H9 (cell line): ENCODE results near the gene TTC28. TPM values are rescaled to one million over a fixed set of nuclear protein-coding genes. Genes with fewer than 3 reads are reported as not detected.

Source experiments
- DNase-seq: peaks from one replicate; pipeline ENCODE4 v3.0.0-alpha.2; 2017
- H2AFZ ChIP-seq: one replicate; pipeline ENCODE4 v1.6.1; 2013; ENCODE audit warnings: mild to moderate bottlenecking, low read length, control low read depth, moderate library complexity
- H2AK5ac ChIP-seq: 2 replicates; pipeline ENCODE4 v1.6.1; 2013; ENCODE audit warnings: low read length, control low read depth, mixed read lengths; ENCODE audit not compliant: insufficient read length
- H2BK120ac ChIP-seq: one replicate; pipeline ENCODE4 v1.6.1; 2013; ENCODE audit warnings: low read depth, mild to moderate bottlenecking, low read length, control low read depth, inconsistent platforms; ENCODE audit not compliant: poor library complexity, severe bottlenecking
- H2BK12ac ChIP-seq: 2 replicates; pipeline ENCODE4 v1.6.1; 2013; ENCODE audit warnings: low read length, control low read depth, mixed read lengths, low read depth; ENCODE audit not compliant: insufficient read length
- H2BK15ac ChIP-seq: 2 replicates; pipeline ENCODE4 v1.6.1; 2013; ENCODE audit warnings: low read depth, low read length, control low read depth
- H2BK20ac ChIP-seq: one replicate; pipeline ENCODE4 v1.6.1; 2013; ENCODE audit warnings: low read depth, mild to moderate bottlenecking, low read length, control low read depth, inconsistent platforms; ENCODE audit not compliant: poor library complexity, severe bottlenecking
- H2BK5ac ChIP-seq: 2 replicates; pipeline ENCODE4 v1.6.1; 2013; ENCODE audit warnings: low read length, control low read depth, mixed read lengths; ENCODE audit not compliant: insufficient read length
- H3K14ac ChIP-seq: 2 replicates; pipeline ENCODE4 v1.6.1; 2013; ENCODE audit warnings: low read length, control low read depth; ENCODE audit not compliant: insufficient read depth
- H3K18ac ChIP-seq: 2 replicates; pipeline ENCODE4 v1.6.1; 2013; ENCODE audit warnings: low read depth, mild to moderate bottlenecking, mixed read lengths, low read length, control low read depth; ENCODE audit not compliant: insufficient read length
- H3K23ac ChIP-seq: 2 replicates; pipeline ENCODE4 v1.6.1; 2013; ENCODE audit warnings: low read length, control low read depth, mixed read lengths, low read depth; ENCODE audit not compliant: insufficient read length
- H3K23me2 ChIP-seq: 2 replicates; pipeline ENCODE4 v1.6.1; 2013; ENCODE audit warnings: low read depth, mild to moderate bottlenecking, mixed read lengths, low read length, control low read depth; ENCODE audit not compliant: insufficient read length, poor library complexity, severe bottlenecking
- H3K27ac ChIP-seq: 2 replicates; pipeline ENCODE4 v1.5.1; 2013; ENCODE audit warnings: low read length, control low read depth, mixed read lengths, low read depth; ENCODE audit not compliant: insufficient read length
- H3K27me3 ChIP-seq: 2 replicates; pipeline ENCODE4 v1.6.1; 2013; ENCODE audit warnings: low read length, control low read depth, inconsistent platforms; ENCODE audit not compliant: insufficient read depth
- H3K4ac ChIP-seq: 2 replicates; pipeline ENCODE4 v1.6.1; 2013; ENCODE audit warnings: low read depth, mild to moderate bottlenecking, control low read depth, inconsistent platforms, low read length, moderate library complexity
- H3K4me1 ChIP-seq: 2 replicates; pipeline ENCODE4 v1.6.1; 2013; ENCODE audit warnings: low read length, control low read depth, inconsistent platforms; ENCODE audit not compliant: insufficient read depth
- H3K4me2 ChIP-seq: 2 replicates; pipeline ENCODE4 v1.6.1; 2013; ENCODE audit warnings: low read length, control low read depth, mixed read lengths; ENCODE audit not compliant: insufficient read length, insufficient read depth
- H3K56ac ChIP-seq: 2 replicates; pipeline ENCODE4 v1.6.1; 2013; ENCODE audit warnings: low read depth, mild to moderate bottlenecking, mixed read lengths, low read length, control low read depth; ENCODE audit not compliant: insufficient read length
- H3K79me1 ChIP-seq: 2 replicates; pipeline ENCODE4 v1.6.1; 2013; ENCODE audit warnings: low read depth, mild to moderate bottlenecking, moderate library complexity, low read length, control low read depth, inconsistent platforms; ENCODE audit not compliant: insufficient read depth, poor library complexity, severe bottlenecking
- H3K79me2 ChIP-seq: 2 replicates; pipeline ENCODE4 v1.6.1; 2013; ENCODE audit warnings: low read length, control low read depth, inconsistent platforms; ENCODE audit not compliant: insufficient read depth
- H3K9ac ChIP-seq: 2 replicates; pipeline ENCODE4 v1.6.1; 2013; ENCODE audit warnings: low read length, control low read depth, mixed read lengths; ENCODE audit not compliant: insufficient read length; ENCODE audit errors: extremely low read depth
- H3K9me3 ChIP-seq: one replicate; pipeline ENCODE4 v1.6.1; 2013; ENCODE audit warnings: low read depth, low read length, inconsistent platforms; ENCODE audit not compliant: control insufficient read depth
- H3T11ph ChIP-seq: one replicate; pipeline ENCODE4 v1.6.1; 2013; ENCODE audit warnings: mild to moderate bottlenecking, low read length, control low read depth, inconsistent platforms
- H4K20me1 ChIP-seq: one replicate; pipeline ENCODE4 v1.6.1; 2013; ENCODE audit not compliant: control insufficient read depth, insufficient read length, insufficient read depth
- H4K5ac ChIP-seq: 2 replicates; pipeline ENCODE4 v1.6.1; 2013; ENCODE audit warnings: low read depth, mild to moderate bottlenecking, mixed read lengths, low read length, control low read depth; ENCODE audit not compliant: insufficient read length
- H4K8ac ChIP-seq: replicated peaks from 2 replicates; pipeline ENCODE4 v1.6.1; 2013; ENCODE audit warnings: low read length, control low read depth, mixed read lengths, low read depth; ENCODE audit not compliant: insufficient read length
- H4K91ac ChIP-seq: 2 replicates; pipeline ENCODE4 v1.6.1; 2013; ENCODE audit warnings: low read depth, mild to moderate bottlenecking, moderate library complexity, mixed read lengths, low read length, control low read depth; ENCODE audit not compliant: insufficient read length
- H3K27ac Mint-ChIP-seq, 3 experiments: 2 replicates in 2 of 3; 3 replicates in 1 of 3; pipeline ENCODE4 v1.8.0; 2020 to 2021; ENCODE audit warnings: mixed read lengths in 3 of 3, mild to moderate bottlenecking in 1 of 3, moderate library complexity in 1 of 3
- H3K27me3 Mint-ChIP-seq: 2 replicates; pipeline ENCODE4 v1.8.0; 2021; ENCODE audit warnings: low read depth, mild to moderate bottlenecking, moderate library complexity, mixed read lengths
- H3K36me3 Mint-ChIP-seq, 3 experiments: 2 replicates in 2 of 3; 3 replicates in 1 of 3; pipeline ENCODE4 v1.8.0; 2020 to 2021; ENCODE audit warnings: low read depth in 3 of 3, mixed read lengths in 3 of 3; ENCODE audit not compliant: insufficient read depth in 1 of 3
- H3K4me1 Mint-ChIP-seq, 2 experiments: 2 replicates each; pipeline ENCODE4 v1.8.0; 2020; ENCODE audit warnings: mixed read lengths in 2 of 2
- H3K4me3 Mint-ChIP-seq, 2 experiments: 2 replicates in 1 of 2; 3 replicates in 1 of 2; pipeline ENCODE4 v1.8.0; 2020 to 2021; ENCODE audit warnings: mild to moderate bottlenecking in 2 of 2, mixed read lengths in 2 of 2, moderate library complexity in 1 of 2
- H3K9me3 Mint-ChIP-seq, 2 experiments: 2 replicates in 1 of 2; 3 replicates in 1 of 2; pipeline ENCODE4 v1.8.0; 2020; ENCODE audit warnings: mild to moderate bottlenecking in 2 of 2, mixed read lengths in 2 of 2, moderate library complexity in 1 of 2
- CTCF ChIP-seq: fragments of 200-600 bp; sonication (generic); conservative IDR thresholded peaks from 3 replicates; pipeline ENCODE4 v1.8.0; 2021; ENCODE audit warnings: antibody characterized with exemption, mild to moderate bottlenecking
- WGBS: extraction: QIAGEN DNeasy Blood & Tissue Kit; methylation state at CpG from one replicate; pipeline ENCODE4 v1.1.7; 2013; ENCODE audit warnings: missing lambda C conversion rate, low lambda C conversion rate, mixed read lengths; ENCODE audit not compliant: insufficient read length; ENCODE audit errors: extremely low coverage; 5-methylcytosine and 5-hydroxymethylcytosine counted together
- total RNA-seq: library from RNA; stranded (reverse); gene quantifications from 2 replicates; pipeline ENCODE4 v1.2.1, GENCODE V29; 2021

The TTC28 gene
- total RNA-seq, 1 experiment from 2014 or later = 13.6 TPM

GRCh38 chr22:28407645-28408044, 272.0 kb downstream of the TTC28 start:
- no peak overlapping the region for H3K4ac ChIP-seq
- H2BK20ac ChIP-seq = no peak overlapping the region
- no peak overlapping the region for H3K18ac ChIP-seq
- no CpG with 5 or more reads among the region's 4 CpGs for whole genome bisulfite sequencing
- no peak overlapping the region for H3T11ph ChIP-seq
- H3K56ac ChIP-seq = no peak overlapping the region
- H3K27me3 Mint-ChIP-seq = no peaks in the 10 kb centered on the region
- no peak overlapping the region for H2AFZ ChIP-seq
- H3K23ac ChIP-seq = no peak overlapping the region
- peaks cover 0 to 11% (median 3%) of the 10 kb centered on the region in 3 experiments; a peak in 4 of 7 replicates for H3K36me3 Mint-ChIP-seq
- no peak overlapping the region for H2BK5ac ChIP-seq
- H3K27ac ChIP-seq = no peak overlapping the region
- H3K9me3 Mint-ChIP-seq = peaks cover 3 to 5% of the 10 kb centered on the region in 2 experiments; a peak in 3 of 5 replicates
- TF ChIP-seq CTCF = no peak
- peaks cover 8% of the 10 kb centered on the region for H3K9me3 ChIP-seq
- H3K4me3 Mint-ChIP-seq = no peak overlapping the region
- no peaks in the 10 kb centered on the region for H3K79me1 ChIP-seq
- H4K8ac ChIP-seq = no peak overlapping the region
- no peak overlapping the region for H2AK5ac ChIP-seq
- no peaks in the 10 kb centered on the region for H4K20me1 ChIP-seq
- H3K23me2 ChIP-seq = no peaks in the 10 kb centered on the region
- H3K4me1 Mint-ChIP-seq = peaks cover 8% of the 10 kb centered on the region in 2 experiments
- H4K5ac ChIP-seq = no peak overlapping the region
- no peak overlapping the region for H4K91ac ChIP-seq
- no peak for DNase-seq
- H3K4me2 ChIP-seq = no peak overlapping the region
- H3K79me2 ChIP-seq = no peaks in the 10 kb centered on the region
- no peaks in the 10 kb centered on the region for H3K27me3 ChIP-seq
- no peak overlapping the region for H3K14ac ChIP-seq
- no peak overlapping the region for H2BK15ac ChIP-seq
- no peak overlapping the region for H2BK12ac ChIP-seq
- no peak overlapping the region for H3K27ac Mint-ChIP-seq
- no peaks in the 10 kb centered on the region for H3K4me1 ChIP-seq
- no peak overlapping the region for H2BK120ac ChIP-seq
- H3K9ac ChIP-seq = no peak overlapping the region
